HepG2 (cell line): ENCODE data around the gene BSN. TPM values are rescaled to one million over a fixed set of nuclear protein-coding genes. Genes with fewer than 3 reads are reported as not detected.

Experiments used
- ATAC-seq: fragments of 200-7000 bp; cut with Tn5 transposase; 3 replicates; pipeline ENCODE4 v1.9.1; 2020; ENCODE audit warnings: mild to moderate bottlenecking, moderate library complexity
- BruUV-seq: library from RNA; stranded (reverse); fragments of 400-500 nt; replicated peaks from 2 replicates; lab custom pipeline; 2021; lab: Mats Ljungman, UMichigan
- CTCF ChIA-PET: fragments of 300-600 bp; formaldehyde crosslinking; extraction: SDS; loops from one replicate; lab custom pipeline; 2021; ENCODE audit warnings: low total read pairs, inconsistent platforms, low intra/inter-chr PET ratio; lab: Yijun Ruan, JAX
- POLR2A ChIA-PET: fragments of 350-600 bp; sonication (Branson Sonifier 250); formaldehyde crosslinking; loops from one replicate; lab custom pipeline; 2020; ENCODE audit warnings: antibody characterized with exemption, inconsistent platforms; lab: Yijun Ruan, JAX
- DNase-seq: peaks from one replicate; pipeline ENCODE4 v3.0.0-alpha.2; 2015; ENCODE audit warnings: low spot score
- FAIRE-seq: peaks from 3 replicates; lab custom pipeline; 2011; peaks lifted over from hg19 to GRCh38; lab: Jason Lieb, UNC
- H2AFZ ChIP-seq: one replicate; pipeline ENCODE4 v1.6.1; 2011; ENCODE audit warnings: low read length, inconsistent platforms
- H3K27ac ChIP-seq: fragments of 300-600 bp; 3 replicates; pipeline ENCODE4 v1.8.0; 2011; ENCODE audit warnings: mixed run types, mild to moderate bottlenecking, mixed read lengths, low read length, inconsistent platforms; ENCODE audit not compliant: insufficient read depth; ENCODE audit errors: extremely low read length
- H3K27me3 ChIP-seq, 2 experiments: fragments of 200-600 bp in 1 of 2; 2 replicates in 1 of 2; 3 replicates in 1 of 2; pipeline versions ENCODE4 v1.6.0 to v1.8.0; 2011; ENCODE audit warnings: low read length in 2 of 2, mild to moderate bottlenecking in 2 of 2, moderate library complexity in 2 of 2, inconsistent platforms in 1 of 2; ENCODE audit not compliant: insufficient read depth in 2 of 2, control insufficient read depth in 1 of 2
- H3K36me3 ChIP-seq, 2 experiments: fragments of 200-600 bp in 1 of 2; replicated peaks in 1 of 2; 2 replicates in 1 of 2; 3 replicates in 1 of 2; pipeline versions ENCODE4 v1.5.1 to v1.8.0; 2011; ENCODE audit warnings: low read length in 2 of 2, inconsistent platforms in 1 of 2; ENCODE audit not compliant: insufficient read depth in 2 of 2, control insufficient read depth in 1 of 2
- H3K4me1 ChIP-seq: 2 replicates; pipeline ENCODE4 v1.5.1; 2012; ENCODE audit warnings: low read length, inconsistent platforms; ENCODE audit not compliant: insufficient read depth
- H3K4me2 ChIP-seq: 2 replicates; pipeline ENCODE4 v1.6.0; 2011; ENCODE audit warnings: low read depth, low read length, inconsistent platforms
- H3K4me3 ChIP-seq, 3 experiments: fragments of 200-600 bp in 1 of 3; sonication (generic), shearing (Covaris generic) in 1 of 3; replicated peaks in 1 of 3; 2 replicates each; pipeline ENCODE4 v1.5.1; 2011 to 2016; ENCODE audit warnings: low read length in 3 of 3, inconsistent platforms in 2 of 3, low read depth in 2 of 3, mild to moderate bottlenecking in 2 of 3, control low read depth in 1 of 3, mixed read lengths in 1 of 3; ENCODE audit not compliant: insufficient read depth in 1 of 3
- H3K79me2 ChIP-seq: one replicate; pipeline ENCODE4 v1.6.1; 2011; ENCODE audit warnings: low read length, inconsistent platforms; ENCODE audit not compliant: insufficient read depth
- H3K9ac ChIP-seq: 2 replicates; pipeline ENCODE4 v1.6.0; 2011; ENCODE audit warnings: mild to moderate bottlenecking, low read depth, low read length, inconsistent platforms; ENCODE audit not compliant: insufficient read depth
- H3K9me3 ChIP-seq: 2 replicates; pipeline ENCODE4 v1.5.1; 2012; ENCODE audit warnings: mild to moderate bottlenecking, low read length
- H4K20me1 ChIP-seq: 2 replicates; pipeline ENCODE4 v1.6.0; 2011; ENCODE audit warnings: inconsistent platforms, mild to moderate bottlenecking, low read length, moderate library complexity; ENCODE audit not compliant: insufficient read depth
- CHCHD3 ChIP-seq: sonication (generic); formaldehyde crosslinking; IDR thresholded peaks from 2 replicates; pipeline ENCODE4 v1.8.0; 2022; ENCODE audit warnings: mild to moderate bottlenecking, missing genetic modification reagents, moderate library complexity
- EHMT2 ChIP-seq: fragments of 200-600 bp; sonication (generic); IDR thresholded peaks from 2 replicates; pipeline ENCODE4 v1.7.0; 2017; ENCODE audit warnings: antibody characterized with exemption, low read depth, low read length, borderline replicate concordance
- ETV5 ChIP-seq: IDR thresholded peaks from 2 replicates; pipeline ENCODE4 v1.6.1; 2018; ENCODE audit warnings: missing biosample characterization, missing genetic modification reagents, inconsistent platforms, borderline replicate concordance
- FOSL2 ChIP-seq: sonication (generic); formaldehyde crosslinking; IDR thresholded peaks from 2 replicates; pipeline ENCODE4 v1.4.0; 2020; ENCODE audit warnings: missing genetic modification reagents
- GPN1 ChIP-seq: sonication (generic); formaldehyde crosslinking; IDR thresholded peaks from 2 replicates; pipeline ENCODE4 v1.5.1; 2020; ENCODE audit warnings: missing genetic modification reagents, borderline replicate concordance
- MTA3 ChIP-seq: sonication (generic); formaldehyde crosslinking; IDR thresholded peaks from 2 replicates; pipeline ENCODE4 v1.4.0; 2020; ENCODE audit warnings: missing genetic modification reagents
- MZF1 ChIP-seq: sonication (generic); formaldehyde crosslinking; IDR thresholded peaks from 2 replicates; pipeline ENCODE4 v1.8.1; 2023; ENCODE audit warnings: mild to moderate bottlenecking, missing genetic modification reagents, borderline replicate concordance
- TAF15 ChIP-seq: fragments of 200-400 bp; formaldehyde crosslinking; IDR thresholded peaks from one replicate; pipeline ENCODE4 v1.6.1; 2018; ENCODE audit warnings: mild to moderate bottlenecking, low read depth, low read length; ENCODE audit not compliant: poor library complexity, severe bottlenecking
- TGIF2 ChIP-seq: IDR thresholded peaks from 2 replicates; pipeline ENCODE4 v1.6.1; 2016; ENCODE audit warnings: control low read depth, missing compliant biosample characterization
- ZNF225 ChIP-seq: sonication (generic); formaldehyde crosslinking; IDR thresholded peaks from 2 replicates; pipeline ENCODE4 v1.4.0; 2020; ENCODE audit warnings: mild to moderate bottlenecking, missing genetic modification reagents
- ZNF232 ChIP-seq: sonication (generic); formaldehyde crosslinking; IDR thresholded peaks from 2 replicates; pipeline ENCODE4 v1.4.0; 2020; ENCODE audit warnings: missing genetic modification reagents, borderline replicate concordance
- ZNF512 ChIP-seq: sonication (generic); formaldehyde crosslinking; IDR thresholded peaks from 2 replicates; pipeline ENCODE4 v1.4.0; 2020; ENCODE audit warnings: mild to moderate bottlenecking, missing genetic modification reagents
- ZNF512B ChIP-seq: sonication (generic); formaldehyde crosslinking; IDR thresholded peaks from 2 replicates; pipeline ENCODE4 v1.5.1; 2020; ENCODE audit warnings: missing genetic modification reagents, mild to moderate bottlenecking, borderline replicate concordance
- ZNF710 ChIP-seq: sonication (generic); formaldehyde crosslinking; IDR thresholded peaks from 2 replicates; pipeline ENCODE4 v1.5.0; 2020; ENCODE audit warnings: mild to moderate bottlenecking, missing genetic modification reagents, borderline replicate concordance
- ZNF841 ChIP-seq: sonication (generic); formaldehyde crosslinking; IDR thresholded peaks from 2 replicates; pipeline ENCODE4 v1.8.1; 2023; ENCODE audit warnings: missing genetic modification reagents, borderline replicate concordance
- ZNF878 ChIP-seq: sonication (generic); formaldehyde crosslinking; IDR thresholded peaks from 2 replicates; pipeline ENCODE4 v1.8.1; 2023; ENCODE audit warnings: mild to moderate bottlenecking, missing genetic modification reagents, moderate library complexity
- WGBS: methylation state at CpG from one replicate; pipeline ENCODE4 v1.1.6; 2017; ENCODE audit warnings: low lambda C conversion rate; 5-methylcytosine and 5-hydroxymethylcytosine counted together
- in situ Hi-C: cut with HindIII; loops from 2 replicates; pipeline ENCODE4 v1.10.0; 2017; ENCODE audit warnings: low pct_unique_long_range_greater_than_20kb; ENCODE audit not compliant: extremely low pct_ligation_motif_present
- intact Hi-C: fragments of 100-400 bp; cut with micrococcal nuclease; formaldehyde crosslinking; loops from one replicate; pipeline ENCODE4 v1.10.0; 2022; ENCODE audit not compliant: unreplicated experiment
- polyA plus RNA-seq, 8 experiments: library from polyadenylated mRNA; depleted of rRNA in 3 of 8; stranded (reverse) in 7 of 8; unstranded in 1 of 8; fragments of >200 nt; fragmentation: Illumina TruSeq in 4 of 8; extraction: Trizol in 4 of 8; gene quantifications; 2 replicates each; pipeline versions ENCODE4 v1.2.1 to v1.2.3, GENCODE V29; 2011 to 2016; ENCODE audit warnings: low read depth in 4 of 8, missing spikeins in 1 of 8, mixed read lengths in 1 of 8; ENCODE audit not compliant: insufficient read depth in 1 of 8
- total RNA-seq, 5 experiments: library from RNA; depleted of rRNA; stranded (reverse); fragments of >200 nt; fragmentation: Illumina TruSeq; extraction: Trizol; gene quantifications; 2 replicates each; pipeline ENCODE4 v1.2.3, GENCODE V29; 2016; ENCODE audit warnings: low read depth in 1 of 5

Gene BSN
- total and polyA plus RNA-seq, 2 of the 13 experiments (the other 11 are each of a cell fraction or from before 2014, with no cell fraction given): 0.42 to 0.86 TPM

- no peaks in the 10 kb centered on the region for H3K79me2 ChIP-seq
- H3K9me3 ChIP-seq: no peaks in the 10 kb centered on the region
- intact Hi-C loops: no loop called here
- ChIA-PET POLR2A (no interaction called here), CTCF (no interaction called here)
- FAIRE-seq: no peak
- H2AFZ ChIP-seq: no peak overlapping the region
- BruUV-seq: no TSS peak
- H3K36me3 ChIP-seq: peaks cover 17 to 41% of the 10 kb centered on the region in 2 experiments; a peak in 4 of 5 replicates
- no peak for ATAC-seq
- H3K4me1 ChIP-seq: peaks cover 2% of the 10 kb centered on the region
- 100% methylated on average over 7 of the region's 8 CpGs for whole genome bisulfite sequencing
- no peaks in the 10 kb centered on the region for H4K20me1 ChIP-seq
- no peak for DNase-seq
- H3K27me3 ChIP-seq: no peaks in the 10 kb centered on the region
- H3K4me3 ChIP-seq: no peak overlapping the region
- H3K27ac ChIP-seq: no peak overlapping the region
- H3K4me2 ChIP-seq: no peak overlapping the region
- in situ Hi-C loops: no loop called here
- TF ChIP-seq TAF15 (no peak), ZNF710 (CRISPR knock-in tag) (no peak), ZNF225 (CRISPR knock-in tag) (no peak), ZNF878 (CRISPR knock-in tag) (no peak), MZF1 (CRISPR knock-in tag) (no peak), ZNF512 (no peak), ZNF512B (CRISPR knock-in tag) (no peak), ZNF841 (CRISPR knock-in tag) (no peak), EHMT2 (no peak), FOSL2 (CRISPR knock-in tag) (no peak), TGIF2 (no peak), ZNF232 (no peak), MTA3 (no peak), ETV5 (CRISPR knock-in tag) (no peak), CHCHD3 (CRISPR knock-in tag) (no peak), GPN1 (no peak)
- no peak overlapping the region for H3K9ac ChIP-seq
These were observed 23.6 kb upstream of the BSN start for GRCh38 chr3:49530701-49531100.
